Activated CD8-positive, alpha-beta T cell treated with anti-CD3 and anti-CD28 coated beads for 36 hours (primary cell): Measurements from ENCODE around the gene MAP2K5. TPM values are rescaled to one million over a fixed set of nuclear protein-coding genes. Genes with fewer than 3 reads are reported as not detected.
A peak's percentile ranks its signal among the peaks of the same experiment; 100 is the strongest.

Experiments
- ATAC-seq: fragments of 200-7000 bp; cut with Tn5 transposase; one replicate; pipeline ENCODE4 v1.10.0; 2021; ENCODE audit warnings: mild to moderate bottlenecking, moderate library complexity
- CTCF ChIA-PET: fragments of 350-600 bp; sonication (Branson Sonifier 250); formaldehyde crosslinking; loops from one replicate; lab custom pipeline; 2021; ENCODE audit warnings: antibody characterized with exemption; lab: Charles Lee
- POLR2A ChIA-PET: fragments of 350-600 bp; sonication (Branson Sonifier 250); formaldehyde crosslinking; loops from one replicate; lab custom pipeline; 2021; ENCODE audit warnings: antibody characterized with exemption; lab: Charles Lee
- DNase-seq: peaks from one replicate; pipeline ENCODE4 v3.0.0-alpha.2; 2020
- H3K27ac Mint-ChIP-seq: one replicate; pipeline ENCODE4 v1.8.0; 2021; ENCODE audit warnings: mild to moderate bottlenecking, mixed read lengths
- H3K27me3 Mint-ChIP-seq: one replicate; pipeline ENCODE4 v1.8.0; 2021; ENCODE audit warnings: mixed read lengths
- H3K36me3 Mint-ChIP-seq: one replicate; pipeline ENCODE4 v1.8.0; 2021; ENCODE audit warnings: low read depth, mixed read lengths
- H3K4me1 Mint-ChIP-seq: one replicate; pipeline ENCODE4 v1.8.0; 2021; ENCODE audit warnings: low read depth, mixed read lengths
- H3K4me3 Mint-ChIP-seq: one replicate; pipeline ENCODE4 v1.8.0; 2021; ENCODE audit warnings: mild to moderate bottlenecking, moderate library complexity, mixed read lengths
- H3K9me3 Mint-ChIP-seq: one replicate; pipeline ENCODE4 v1.8.0; 2021; ENCODE audit warnings: mixed read lengths
- CTCF ChIP-seq: fragments of 200-600 bp; IDR thresholded peaks from one replicate; pipeline ENCODE4 v1.8.0; 2022; ENCODE audit warnings: antibody characterized with exemption, mild to moderate bottlenecking
- intact Hi-C: fragments of 100-400 bp; cut with micrococcal nuclease; formaldehyde crosslinking; loops from one replicate; pipeline ENCODE4 v1.10.0; 2022
- total RNA-seq, 2 experiments: library from RNA; stranded (reverse); gene quantifications; one replicate each; pipeline ENCODE4 v1.2.3, GENCODE V29; 2021

MAP2K5 gene
- total RNA-seq, 2 experiments from 2014 or later: 19.0 to 21.1 TPM

- H3K27ac Mint-ChIP-seq: no peak overlapping the region
- H3K4me1 Mint-ChIP-seq: peaks cover 39% of the 10 kb centered on the region
- H3K4me3 Mint-ChIP-seq: peak overlapping the region; percentile 36
- intact Hi-C loops: no loop called here
- ATAC-seq (no peak), DNase-seq (no peak)
- H3K27me3 Mint-ChIP-seq: peaks cover 73% of the 10 kb centered on the region
- POLR2A ChIA-PET: interaction anchor here (0.6 kb wide), 1 partner anchor 8 kb away, joined by 3 read pairs; no protein-coding TSS in a partner anchor
- H3K36me3 Mint-ChIP-seq: no peaks in the 10 kb centered on the region
- TF ChIP-seq CTCF: no peak
- CTCF ChIA-PET: no interaction called here
- no peaks in the 10 kb centered on the region for H3K9me3 Mint-ChIP-seq
Measured at GRCh38 chr15:67828969-67829646, 286.6 kb downstream of the MAP2K5 start.

GRCh38 chr15:67829647-67830504, 287.4 kb downstream of the MAP2K5 start:
- intact Hi-C loops: loop anchor here (10.0 kb wide), 2 partner anchors 305 to 885 kb away; partner anchors contain the start of gene C15orf61
- POLR2A ChIA-PET: interaction anchor here (0.6 to 1.4 kb wide), 2 partner anchors 8 to 9 kb away, joined by 3 to 4 read pairs; no protein-coding TSS in a partner anchor
- Mint-ChIP-seq H3K9me3 (no peaks in the 10 kb centered on the region), H3K4me3 (no peak overlapping the region), H3K27ac (no peak overlapping the region), H3K27me3 (peaks cover 72% of the 10 kb centered on the region), H3K4me1 (peaks cover 40% of the 10 kb centered on the region), H3K36me3 (no peaks in the 10 kb centered on the region)
- ATAC-seq (no peak), DNase-seq (no peak)
- no peak for TF ChIP-seq CTCF
- CTCF ChIA-PET: interaction anchor here (3.3 kb wide), 1 partner anchor 373 kb away, joined by 13 read pairs; no protein-coding TSS in a partner anchor

GRCh38 chr15:67831363-67831762, 288.9 kb downstream of the MAP2K5 start:
- intact Hi-C loops: loop anchor here (10.0 kb wide), 2 partner anchors 307 to 887 kb away; partner anchors contain the start of gene C15orf61
- TF ChIP-seq CTCF: no peak
- Mint-ChIP-seq H3K4me1 (peaks cover 33% of the 10 kb centered on the region), H3K4me3 (no peak overlapping the region), H3K9me3 (no peaks in the 10 kb centered on the region), H3K36me3 (no peaks in the 10 kb centered on the region), H3K27ac (no peak overlapping the region), H3K27me3 (peaks cover 70% of the 10 kb centered on the region)
- ChIA-PET CTCF (interaction anchor here (0.7 to 3.3 kb wide), 2 partner anchors 21 to 374 kb away, joined by 3 to 13 read pairs; no protein-coding TSS in a partner anchor), POLR2A (interaction anchor here (1.4 kb wide), 1 partner anchor 10 kb away, joined by 4 read pairs; no protein-coding TSS in a partner anchor)
- no peak for DNase-seq
- no peak for ATAC-seq

- POLR2A ChIA-PET: interaction anchor here (0.8 kb wide), 1 partner anchor 53 kb away, joined by 3 read pairs; no protein-coding TSS in a partner anchor
- Mint-ChIP-seq H3K9me3 (no peaks in the 10 kb centered on the region), H3K36me3 (no peaks in the 10 kb centered on the region), H3K4me3 (no peak overlapping the region), H3K4me1 (peaks cover 32% of the 10 kb centered on the region), H3K27ac (no peak overlapping the region), H3K27me3 (peaks cover 69% of the 10 kb centered on the region)
- intact Hi-C loops: loop anchor here (10.0 kb wide), 2 partner anchors 307 to 887 kb away; partner anchors contain the start of gene C15orf61
- no peak for TF ChIP-seq CTCF
- no peak for DNase-seq
- ATAC-seq: no peak
- CTCF ChIA-PET: interaction anchor here (0.7 to 3.3 kb wide), 6 partner anchors 8 to 375 kb away, joined by 3 to 13 read pairs (median 5); no protein-coding TSS in a partner anchor
Measured at GRCh38 chr15:67832031-67832551, 289.6 kb downstream of the MAP2K5 start.
